RWPE1 (cell line): ENCODE data around the gene MNT.

Experiments used
- CTCF ChIA-PET: fragments of 350-600 bp; sonication (Branson Sonifier 250); formaldehyde crosslinking; extraction: SDS; loops from one replicate; lab custom pipeline; 2021; lab: Yijun Ruan, JAX
- POLR2A ChIA-PET: fragments of 400-600 bp; formaldehyde crosslinking; extraction: SDS; loops from one replicate; lab custom pipeline; 2020; ENCODE audit warnings: antibody characterized with exemption; ENCODE audit not compliant: low non-redundant PET; lab: Yijun Ruan, JAX
- DNase-seq: peaks from one replicate; pipeline ENCODE4 v3.0.0; 2012; ENCODE audit warnings: low spot score
- H3K27ac ChIP-seq: fragments of 450-650 bp; 2 replicates; pipeline ENCODE4 v1.5.1; 2017
- CTCF ChIP-seq: fragments of 450-650 bp; conservative IDR thresholded peaks from 2 replicates; pipeline ENCODE4 v1.5.1; 2017; ENCODE audit warnings: low read depth, mild to moderate bottlenecking

Gene MNT

GRCh38 chr17:2393954-2394749 is 6.7 kb downstream of the MNT start:
- POLR2A ChIA-PET = no interaction called here
- H3K27ac ChIP-seq = peak overlapping the region; percentile 99
- DNase-seq = no peak
- TF ChIP-seq CTCF = no peak
- CTCF ChIA-PET = interaction anchor here (0.6 to 3.0 kb wide), 2 partner anchors 11 to 1451 kb away, joined by 4 to 21 read pairs; no protein-coding TSS in a partner anchor

GRCh38 chr17:2393174-2393953 is 7.5 kb downstream of the MNT start:
- no peak for TF ChIP-seq CTCF
- DNase-seq = peak; percentile 86
- peak overlapping the region; percentile 99 for H3K27ac ChIP-seq
- ChIA-PET CTCF (interaction anchor here (0.6 to 3.0 kb wide), 3 partner anchors 10 to 1452 kb away, joined by 3 to 21 read pairs (median 4); no protein-coding TSS in a partner anchor), POLR2A (interaction anchor here (1.5 kb wide), 1 partner anchor 8 kb away, joined by 4 read pairs; no protein-coding TSS in a partner anchor)

- DNase-seq = peak; percentile 92
- CTCF ChIA-PET = interaction anchor here (0.7 to 3.0 kb wide), 3 partner anchors 9 to 25 kb away, joined by 3 to 21 read pairs (median 6); no protein-coding TSS in a partner anchor
- TF ChIP-seq CTCF = no peak
- H3K27ac ChIP-seq = peak overlapping the region; percentile 99
- POLR2A ChIA-PET = interaction anchor here (0.8 to 1.5 kb wide), 2 partner anchors 9 to 15 kb away, joined by 4 read pairs; no protein-coding TSS in a partner anchor
Observed at GRCh38 chr17:2392252-2393173, 8.3 kb downstream of the MNT start.

- DNase-seq = no peak
- ChIA-PET CTCF (interaction anchor here (0.8 to 3.0 kb wide), 2 partner anchors 9 to 24 kb away, joined by 6 to 21 read pairs; no protein-coding TSS in a partner anchor), POLR2A (no interaction called here)
Observed at GRCh38 chr17:2391597-2392251, 9.1 kb downstream of the MNT start.

More at GRCh38 chr17:2391597-2392251, 9.1 kb downstream of the MNT start:
- no peak for TF ChIP-seq CTCF
- peak overlapping the region; percentile 99 for H3K27ac ChIP-seq
